Measurements from ENCODE around the gene HSPA12B. TPM values are rescaled to one million over a fixed set of nuclear protein-coding genes. Genes with fewer than 3 reads are reported as not detected.

HSPA12B gene
- total RNA-seq, 2 donors from 2014 or later: 11.2 to 13.4 TPM

DNA sequence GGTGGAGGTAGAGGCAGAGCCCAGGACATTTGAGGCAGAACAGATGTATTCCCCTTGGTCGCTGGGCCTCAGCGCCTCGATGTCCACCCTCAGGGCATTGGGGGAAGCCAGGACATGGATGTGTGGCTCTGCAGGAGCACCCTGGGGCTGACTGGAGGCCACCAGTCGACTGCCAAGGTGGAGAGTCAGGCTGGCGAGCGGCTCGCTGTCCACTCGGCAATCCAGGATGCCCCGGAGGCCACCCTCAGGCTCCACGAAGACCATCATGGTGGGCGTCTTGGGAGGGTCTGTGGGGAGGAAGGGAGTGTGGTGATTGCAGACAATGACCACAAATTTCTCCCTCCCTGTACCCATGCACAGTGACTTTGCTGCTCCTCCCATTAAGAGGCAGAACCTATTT is 42.5 kb upstream of the HSPA12B start:
- H3K9me3 ChIP-seq: no peaks in the 10 kb centered on the region
- no peak overlapping the region for H3K27ac ChIP-seq
- H3K4me3 ChIP-seq: no peak overlapping the region
- TF ChIP-seq, protein P1, sequence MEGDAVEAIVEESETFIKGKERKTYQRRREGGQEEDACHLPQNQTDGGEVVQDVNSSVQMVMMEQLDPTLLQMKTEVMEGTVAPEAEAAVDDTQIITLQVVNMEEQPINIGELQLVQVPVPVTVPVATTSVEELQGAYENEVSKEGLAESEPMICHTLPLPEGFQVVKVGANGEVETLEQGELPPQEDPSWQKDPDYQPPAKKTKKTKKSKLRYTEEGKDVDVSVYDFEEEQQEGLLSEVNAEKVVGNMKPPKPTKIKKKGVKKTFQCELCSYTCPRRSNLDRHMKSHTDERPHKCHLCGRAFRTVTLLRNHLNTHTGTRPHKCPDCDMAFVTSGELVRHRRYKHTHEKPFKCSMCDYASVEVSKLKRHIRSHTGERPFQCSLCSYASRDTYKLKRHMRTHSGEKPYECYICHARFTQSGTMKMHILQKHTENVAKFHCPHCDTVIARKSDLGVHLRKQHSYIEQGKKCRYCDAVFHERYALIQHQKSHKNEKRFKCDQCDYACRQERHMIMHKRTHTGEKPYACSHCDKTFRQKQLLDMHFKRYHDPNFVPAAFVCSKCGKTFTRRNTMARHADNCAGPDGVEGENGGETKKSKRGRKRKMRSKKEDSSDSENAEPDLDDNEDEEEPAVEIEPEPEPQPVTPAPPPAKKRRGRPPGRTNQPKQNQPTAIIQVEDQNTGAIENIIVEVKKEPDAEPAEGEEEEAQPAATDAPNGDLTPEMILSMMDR (IDR thresholded peaks at IDR 0.05): no peak
- H3K4me1 ChIP-seq: peaks cover 0 to 13% of the 10 kb centered on the region in 2 donors
- H3K27me3 ChIP-seq: no peaks in the 10 kb centered on the region
- no peaks in the 10 kb centered on the region for H3K36me3 ChIP-seq
- DNase-seq (ENCODE audit: low spot score): no peak

DNA sequence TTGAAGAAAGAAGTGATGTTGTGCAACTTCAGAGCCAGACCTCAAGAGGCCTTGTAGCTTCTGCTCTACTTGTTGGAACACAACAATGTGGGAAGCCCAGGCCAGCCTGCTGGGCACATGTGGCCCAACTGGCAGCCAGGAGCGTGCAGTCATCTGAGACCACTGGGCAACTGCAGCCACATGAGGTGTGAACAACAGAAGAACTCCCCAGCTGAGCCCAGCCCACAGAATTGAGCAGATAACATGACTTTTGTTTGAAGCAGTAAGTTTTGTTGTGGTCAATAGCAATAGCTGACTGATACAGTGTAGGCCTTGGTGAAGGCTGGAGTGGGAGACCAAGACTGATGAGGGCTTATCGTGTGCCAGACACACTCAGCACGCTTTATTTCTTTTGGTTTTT is 42.1 kb upstream of the HSPA12B start:
- H3K36me3 ChIP-seq: no peaks in the 10 kb centered on the region
- DNase-seq (ENCODE audit: low spot score): no peak
- H3K27me3 ChIP-seq: no peaks in the 10 kb centered on the region
- no peaks in the 10 kb centered on the region for H3K9me3 ChIP-seq
- TF ChIP-seq, protein P1 (IDR thresholded peaks at IDR 0.05): no peak
- H3K4me1 ChIP-seq: peaks cover 0 to 13% of the 10 kb centered on the region in 2 donors
- no peak overlapping the region for H3K4me3 ChIP-seq
- H3K27ac ChIP-seq: no peak overlapping the region

DNA sequence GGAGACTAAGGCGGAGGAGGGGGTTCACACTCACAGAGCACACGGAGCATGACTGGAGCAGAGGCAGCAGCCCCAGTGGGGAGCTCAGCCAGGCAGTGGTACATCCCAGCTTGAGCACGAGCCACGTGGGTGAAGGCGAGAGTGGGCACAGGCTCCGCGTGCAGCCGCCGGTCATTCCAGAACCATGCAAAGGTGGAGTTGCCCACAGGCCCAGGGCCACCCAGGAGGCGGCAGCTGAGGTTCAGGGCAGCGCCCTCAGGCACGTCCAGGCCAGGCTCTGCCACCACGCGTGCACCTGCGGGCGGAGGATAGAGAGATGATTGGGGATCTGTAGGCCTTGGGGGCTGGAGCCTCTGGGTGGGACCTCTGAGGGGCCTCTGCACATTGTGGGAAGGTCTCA is 41.2 kb upstream of the HSPA12B start:
- TF ChIP-seq, protein P1 (IDR thresholded peaks at IDR 0.05): no peak

DNA sequence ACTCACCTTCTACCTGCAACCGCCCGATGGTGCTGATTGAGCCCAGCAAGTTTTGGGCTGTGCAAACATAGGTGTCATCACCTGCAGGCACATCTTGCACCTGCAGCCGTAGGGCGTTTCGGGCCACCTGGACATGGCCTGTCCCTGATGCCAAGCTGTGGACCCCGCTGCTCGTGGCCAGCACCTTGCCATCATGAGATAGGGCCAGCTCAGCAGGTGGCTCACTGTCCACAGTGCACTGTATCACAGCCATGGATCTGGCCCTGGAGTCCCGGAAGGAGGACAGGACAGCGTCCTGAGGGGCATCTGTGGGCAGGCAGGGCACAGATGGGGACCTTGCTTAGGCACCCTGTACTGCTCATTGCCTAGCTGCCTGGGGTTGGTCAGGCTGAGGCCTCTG is 40.6 kb upstream of the HSPA12B start:
- H3K4me3 ChIP-seq: no peak overlapping the region
- H3K4me1 ChIP-seq: peaks cover 0 to 7% of the 10 kb centered on the region in 2 donors
- no peak overlapping the region for H3K27ac ChIP-seq
- no peaks in the 10 kb centered on the region for H3K9me3 ChIP-seq
- no peak for DNase-seq (ENCODE audit: low spot score)
- H3K36me3 ChIP-seq: no peaks in the 10 kb centered on the region
- TF ChIP-seq, protein P1 (IDR thresholded peaks at IDR 0.05): no peak
- H3K27me3 ChIP-seq: no peaks in the 10 kb centered on the region

More for the DNA sequence above, 41.2 kb upstream of the HSPA12B start:
- no peak for DNase-seq (ENCODE audit: low spot score)
- Histone ChIP-seq H3K27ac (no peak overlapping the region), H3K4me3 (no peak overlapping the region), H3K4me1 (peaks cover 0 to 13% of the 10 kb centered on the region in 2 donors), H3K27me3 (no peaks in the 10 kb centered on the region), H3K9me3 (no peaks in the 10 kb centered on the region), H3K36me3 (no peaks in the 10 kb centered on the region)

DNA sequence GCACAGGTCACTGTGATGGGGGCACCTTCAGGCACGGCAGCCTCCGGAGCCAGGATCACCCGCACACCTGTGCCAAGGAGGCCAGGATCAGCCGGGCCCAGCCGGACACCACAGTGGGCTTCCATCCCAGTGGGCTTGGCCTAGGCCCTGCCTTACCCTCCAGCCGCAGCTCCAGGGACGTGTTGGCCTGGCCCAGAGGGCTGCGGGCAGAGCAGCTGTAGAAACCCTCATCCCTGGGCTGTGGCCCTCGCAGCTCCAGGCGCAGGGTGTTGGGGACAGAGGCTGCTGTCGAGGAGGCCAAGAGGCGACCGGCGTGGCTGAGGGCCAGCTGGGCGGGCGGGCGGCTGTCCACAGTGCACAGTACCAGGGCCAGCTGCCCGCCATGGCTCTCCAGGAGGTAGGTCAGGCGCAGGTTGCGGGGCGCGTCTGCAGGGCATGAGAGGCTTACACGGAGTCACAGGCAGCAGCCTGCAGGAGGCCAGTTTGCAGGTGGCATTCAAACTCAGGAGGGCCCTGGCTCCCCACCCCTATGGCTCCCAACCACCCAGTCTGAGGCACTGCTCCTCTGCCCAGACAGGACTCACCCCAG is 39.7 kb upstream of the HSPA12B start:
- Histone ChIP-seq H3K27ac (no peak overlapping the region), H3K4me1 (no peaks in the 10 kb centered on the region), H3K4me3 (no peak overlapping the region), H3K27me3 (no peaks in the 10 kb centered on the region), H3K36me3 (no peaks in the 10 kb centered on the region), H3K9me3 (no peaks in the 10 kb centered on the region)
- DNase-seq (ENCODE audit: low spot score): no peak
- TF ChIP-seq, protein P1 (IDR thresholded peaks at IDR 0.05): no peak

DNA sequence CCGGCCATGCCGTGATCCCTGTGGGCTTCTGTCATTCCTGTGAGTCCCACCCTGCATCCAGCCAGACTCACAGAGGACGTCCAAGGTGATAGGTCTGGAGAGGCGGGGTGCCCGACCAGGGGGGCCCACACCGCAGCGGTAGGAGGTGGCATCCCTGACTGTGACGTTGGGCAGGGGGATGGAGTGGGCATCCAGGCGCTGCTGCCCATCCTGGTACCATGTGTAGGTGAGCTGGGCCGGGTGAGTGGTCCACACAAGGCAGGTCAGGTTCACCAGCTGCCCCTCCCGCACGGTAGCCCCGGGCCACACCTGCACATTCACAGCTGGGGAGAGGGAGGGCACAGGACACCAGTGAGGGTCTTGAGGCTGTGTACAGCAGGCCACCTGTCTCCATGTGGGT is 39.1 kb upstream of the HSPA12B start:
- Histone ChIP-seq H3K27ac (no peak overlapping the region), H3K4me1 (no peaks in the 10 kb centered on the region), H3K9me3 (no peaks in the 10 kb centered on the region), H3K36me3 (no peaks in the 10 kb centered on the region), H3K27me3 (no peaks in the 10 kb centered on the region), H3K4me3 (no peak overlapping the region)
- no peak for DNase-seq (ENCODE audit: low spot score)
- TF ChIP-seq, protein P1 (IDR thresholded peaks at IDR 0.05): no peak
